ENCODE measurements around the gene MEIOB.

DNA sequence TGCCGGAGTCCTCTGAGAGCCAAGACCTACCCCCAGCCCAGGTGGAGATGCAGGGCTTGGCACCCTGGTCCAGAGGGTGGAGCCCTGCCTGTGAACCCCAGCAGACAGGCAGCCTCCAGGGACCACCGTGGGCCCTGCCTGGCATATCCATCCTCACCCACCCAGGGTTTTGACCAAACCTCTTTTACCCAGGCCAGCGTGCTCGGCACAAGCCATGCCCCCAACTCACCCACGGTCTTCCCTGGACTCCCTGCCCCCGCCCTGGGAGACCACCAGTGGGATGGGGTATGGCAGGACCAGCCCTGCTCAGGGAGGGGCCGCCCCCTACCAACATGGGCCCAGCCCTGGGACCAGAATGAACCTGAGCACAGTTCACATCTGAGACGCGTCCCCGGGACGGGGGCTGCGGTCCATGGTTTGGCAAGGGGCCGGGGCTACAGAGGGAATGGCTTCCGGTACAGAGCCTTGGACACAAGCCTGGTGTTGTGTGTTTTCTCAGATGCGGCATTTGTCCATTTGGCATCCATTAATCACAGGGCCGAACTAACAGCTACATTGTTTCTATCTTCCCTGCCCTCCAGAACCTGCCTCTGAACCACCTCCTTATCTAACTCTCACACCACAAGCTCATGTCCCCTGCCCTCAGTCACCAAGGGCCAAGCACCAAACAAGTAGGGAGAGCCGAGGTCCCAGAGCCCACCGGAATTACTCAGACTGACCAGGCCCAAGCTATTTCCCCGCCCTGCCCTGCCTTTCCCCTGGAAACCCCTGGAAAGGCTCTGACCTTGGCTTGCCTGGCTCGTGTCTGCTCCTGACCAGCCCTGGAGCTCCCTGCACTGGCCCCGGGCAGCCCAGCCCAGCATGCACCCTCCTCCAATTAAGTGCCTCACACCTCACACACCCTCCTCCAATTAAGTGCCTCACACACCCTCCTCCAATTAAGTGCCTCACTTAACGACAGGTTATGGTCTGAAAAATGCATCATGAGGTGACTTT is 32.2 kb upstream of the MEIOB start:
- TF ChIP-seq, protein P1, sequence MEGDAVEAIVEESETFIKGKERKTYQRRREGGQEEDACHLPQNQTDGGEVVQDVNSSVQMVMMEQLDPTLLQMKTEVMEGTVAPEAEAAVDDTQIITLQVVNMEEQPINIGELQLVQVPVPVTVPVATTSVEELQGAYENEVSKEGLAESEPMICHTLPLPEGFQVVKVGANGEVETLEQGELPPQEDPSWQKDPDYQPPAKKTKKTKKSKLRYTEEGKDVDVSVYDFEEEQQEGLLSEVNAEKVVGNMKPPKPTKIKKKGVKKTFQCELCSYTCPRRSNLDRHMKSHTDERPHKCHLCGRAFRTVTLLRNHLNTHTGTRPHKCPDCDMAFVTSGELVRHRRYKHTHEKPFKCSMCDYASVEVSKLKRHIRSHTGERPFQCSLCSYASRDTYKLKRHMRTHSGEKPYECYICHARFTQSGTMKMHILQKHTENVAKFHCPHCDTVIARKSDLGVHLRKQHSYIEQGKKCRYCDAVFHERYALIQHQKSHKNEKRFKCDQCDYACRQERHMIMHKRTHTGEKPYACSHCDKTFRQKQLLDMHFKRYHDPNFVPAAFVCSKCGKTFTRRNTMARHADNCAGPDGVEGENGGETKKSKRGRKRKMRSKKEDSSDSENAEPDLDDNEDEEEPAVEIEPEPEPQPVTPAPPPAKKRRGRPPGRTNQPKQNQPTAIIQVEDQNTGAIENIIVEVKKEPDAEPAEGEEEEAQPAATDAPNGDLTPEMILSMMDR (IDR thresholded peaks at IDR 0.05) = no peak
- TF ChIP-seq POLR2AphosphoS5 (IDR thresholded peaks at IDR 0.05) = no peak
- TF ChIP-seq EP300 (IDR thresholded peaks at IDR 0.05) = no peak
- TF ChIP-seq POLR2A (IDR thresholded peaks at IDR 0.05) = no peak

Data from gastroesophageal sphincter (tissue), 3 donors.